ENCODE measurements around the gene GATA1.

DNA sequence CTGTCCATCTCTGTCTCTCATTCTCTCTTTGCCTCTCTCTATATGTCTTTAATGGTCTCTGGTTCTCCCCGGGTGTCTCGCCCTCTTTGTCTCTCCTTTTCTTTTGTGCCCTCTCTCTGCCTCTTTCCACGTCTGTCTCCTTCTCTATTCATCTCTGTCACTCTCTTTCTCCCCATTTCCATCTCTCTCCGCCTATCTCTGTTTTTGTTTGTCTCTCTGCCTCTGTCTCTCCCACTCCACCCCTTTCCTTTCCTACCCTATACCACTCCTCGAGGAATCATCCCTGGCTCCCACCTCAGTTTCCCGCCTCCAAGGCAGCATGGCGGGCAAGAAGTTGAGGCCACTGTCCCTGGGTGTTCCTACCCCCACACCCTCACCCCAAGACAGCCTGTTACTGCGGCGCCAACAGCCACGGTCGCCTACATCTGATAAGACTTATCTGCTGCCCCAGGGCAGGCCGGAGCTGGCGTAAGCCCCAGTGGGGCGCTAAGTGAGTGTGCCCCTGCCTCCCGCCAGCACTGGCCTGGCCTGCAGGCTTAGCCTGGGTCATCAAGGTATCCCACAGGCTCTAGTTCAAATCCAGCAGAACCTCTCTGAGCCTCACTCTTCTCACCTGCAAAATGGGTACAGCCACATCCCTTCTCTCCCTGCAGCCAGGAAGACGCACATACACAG, 713 bp upstream of the GATA1 start:
- no peak for TF ChIP-seq CTCF (IDR thresholded peaks at IDR 0.05)
- TF ChIP-seq POLR2A (IDR thresholded peaks at IDR 0.05), result no peak

Data from uterus (tissue), 2 donors.